Heart right ventricle (tissue), 16 donors: ENCODE measurements around the gene OR7D4. TPM values are rescaled to one million over a fixed set of nuclear protein-coding genes. Genes with fewer than 3 reads are reported as not detected.
"Not testable (repeated sequence)": the region's sequence is repeated elsewhere in the genome, so short reads cannot be mapped to it uniquely, and the experiment has no call there.

Experiments
- ATAC-seq, 8 donors: fragments of 200-7000 bp; cut with Tn5 transposase; one replicate each; pipeline ENCODE4 v1.9.1; 2020; ENCODE audit warnings: mild to moderate bottlenecking in 8 of 8, moderate library complexity in 8 of 8, moderate number of reproducible peaks in 1 of 8
- DNase-seq, 2 donors: peaks; one replicate each; pipeline ENCODE4 v3.0.0-alpha.2; 2020
- H3K27ac ChIP-seq, 10 donors: fragments of 200-600 bp; sonication (generic) in 2 of 10; one replicate each; pipeline versions ENCODE4 v1.5.0 to v1.8.0; 2020 to 2022; ENCODE audit warnings: mild to moderate bottlenecking in 3 of 10
- H3K27me3 ChIP-seq, 7 donors: fragments of 200-600 bp; one replicate each; pipeline ENCODE4 v1.8.0; 2021 to 2022; ENCODE audit warnings: mild to moderate bottlenecking in 2 of 7
- H3K36me3 ChIP-seq, 9 donors: fragments of 200-600 bp; sonication (generic) in 1 of 9; one replicate each; pipeline versions ENCODE4 v1.5.0 to v1.8.0; 2020 to 2022; ENCODE audit warnings: mild to moderate bottlenecking in 2 of 9
- H3K4me1 ChIP-seq, 9 donors: fragments of 200-600 bp; sonication (generic) in 1 of 9; one replicate each; pipeline versions ENCODE4 v1.5.0 to v1.8.0; 2020 to 2022; ENCODE audit warnings: mild to moderate bottlenecking in 4 of 9
- H3K4me3 ChIP-seq, 10 donors: fragments of 200-600 bp; sonication (generic) in 2 of 10; one replicate each; pipeline versions ENCODE4 v1.5.0 to v1.8.0; 2020 to 2022; ENCODE audit warnings: mild to moderate bottlenecking in 7 of 10, moderate library complexity in 2 of 10
- H3K9me3 ChIP-seq, 11 donors: fragments of 200-600 bp in 10 of 11; sonication (generic) in 2 of 11; one replicate each; pipeline versions ENCODE4 v1.5.0 to v1.8.0; 2013 to 2022; ENCODE audit warnings: mild to moderate bottlenecking in 2 of 11, control low read depth in 1 of 11, moderate library complexity in 1 of 11
- WGBS, 2 donors: extraction: QIAGEN DNeasy Blood & Tissue Kit; methylation state at CpG; one replicate each; pipeline ENCODE4 v1.1.7; 2013; ENCODE audit warnings: inconsistent platforms in 1 of 2; 5-methylcytosine and 5-hydroxymethylcytosine counted together
- intact Hi-C, 10 donors: fragments of 100-400 bp; cut with DNase I; formaldehyde crosslinking; loops; one replicate each; pipeline versions ENCODE4 v1.11.1 to v1.14.2; 2022
- long read RNA-seq, 3 donors: library from polyadenylated mRNA; unstranded; transcript quantifications; one replicate each; pipeline ENCODE4 v2.0.0, GENCODE V29; 2020 to 2021
- polyA plus RNA-seq, 2 donors: library from polyadenylated mRNA; stranded (reverse); fragments of 200-250 nt; gene quantifications; one replicate each; pipeline ENCODE4 v1.2.3, GENCODE V29; 2013
- total RNA-seq, 10 donors: library from RNA; stranded (reverse); fragmentation: NEBNext Ultra II Directional in 3 of 10; extraction: Animal tissue kit (Norgen Biotek cat#: 25700) in 3 of 10; gene quantifications; one replicate each; pipeline versions ENCODE4 v1.2.1 to v1.2.4, GENCODE V29; 2021 to 2023
- TF ChIP-seq, protein P1 (sequence below), 9 donors: fragments of 200-600 bp; sonication (generic) in 2 of 9; IDR thresholded peaks; one replicate each; pipeline versions ENCODE4 v1.5.0 to v1.8.0; 2021 to 2022; ENCODE audit warnings: antibody characterized with exemption in 9 of 9, mild to moderate bottlenecking in 5 of 9, moderate library complexity in 1 of 9
- donor health status: Arrhythmogenic right ventricular cardiomyopathy.
- donor health status: ischemic (EF 13 %, LVEDD 7.1; RV severe dilation, severe dysfunction).
- donor health status: healthy with polysubstance abuse.
- donor health status: DM: no; HTN: yes; CAD: no.
- donor health status: DM: no; HTN: no; CAD: no.
- donor health status: ischemic (EF 25% LVEDD 6.9; RV normal size, moderate dysfunction).
- donor health status: ischemic (EF 25% LVEDD 5.7; RV mildly dilated, moderate dysfunction).
- donor health status: healthy.
- donor health status: DM: yes; HTN: yes; CAD: no.
- donor health status: Ischemic cardiomyopathy.
- donor health status: ischemic (EF 35%, LVEDD 5.7; RV mildly dilated, moderate dysfunction).
- donor health status: nonischemic (EF 11% LVEDD 7.7; RV severe dilation, severe dysfunction).
- donor health status: DM: yes; HTN: yes; CAD: no.
- donor health status: PGD.
- donor health status: ischemic (EF 29% LVEDD 5.4; RV normal size, mild dysfunction).
- donor health status: nonischemic (EF 23%, LVEDD 6.1; RV moderate dilation, normal function).

OR7D4 gene
- total RNA-seq (not detected), polyA plus RNA-seq (not detected)
- long read RNA-seq, donor 1 = 0 reads
- long read RNA-seq, donor 2 = 0 reads
- long read RNA-seq, donor 3 = 0 reads

DNA sequence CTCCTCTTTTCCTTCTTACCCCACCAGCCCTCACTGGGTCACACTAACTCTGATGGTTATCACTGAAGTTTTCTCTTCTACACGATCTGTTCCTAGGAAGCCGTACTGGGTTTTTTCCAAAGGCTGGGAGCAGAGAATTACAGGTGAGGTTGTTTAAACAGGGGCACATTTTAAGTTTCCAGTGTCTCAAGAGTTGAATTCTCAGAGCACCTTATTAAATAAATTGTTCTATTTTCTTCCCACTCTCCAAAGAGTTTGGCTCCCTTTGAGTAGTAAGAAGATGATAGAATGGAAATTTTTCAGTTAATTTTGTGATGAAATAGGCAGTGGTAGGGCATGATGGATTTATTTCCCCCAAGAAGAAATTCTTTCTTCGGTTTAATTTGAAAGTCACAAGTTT, at the start of gene OR7D4:
OR7D4 (minus strand) TSS at position 101 of the 400 bp plus-strand sequence. CDS start 4,752 bp downstream, outside the sequence.
- H3K36me3 ChIP-seq = no peaks in the 10 kb centered on the region
- H3K4me1 ChIP-seq = no peaks in the 10 kb centered on the region
- ATAC-seq (no peak), DNase-seq (no peak)
- 65 to 67% methylated on average over 3 of the region's 3 CpGs for WGBS, 2 donors
- TF ChIP-seq, protein P1, sequence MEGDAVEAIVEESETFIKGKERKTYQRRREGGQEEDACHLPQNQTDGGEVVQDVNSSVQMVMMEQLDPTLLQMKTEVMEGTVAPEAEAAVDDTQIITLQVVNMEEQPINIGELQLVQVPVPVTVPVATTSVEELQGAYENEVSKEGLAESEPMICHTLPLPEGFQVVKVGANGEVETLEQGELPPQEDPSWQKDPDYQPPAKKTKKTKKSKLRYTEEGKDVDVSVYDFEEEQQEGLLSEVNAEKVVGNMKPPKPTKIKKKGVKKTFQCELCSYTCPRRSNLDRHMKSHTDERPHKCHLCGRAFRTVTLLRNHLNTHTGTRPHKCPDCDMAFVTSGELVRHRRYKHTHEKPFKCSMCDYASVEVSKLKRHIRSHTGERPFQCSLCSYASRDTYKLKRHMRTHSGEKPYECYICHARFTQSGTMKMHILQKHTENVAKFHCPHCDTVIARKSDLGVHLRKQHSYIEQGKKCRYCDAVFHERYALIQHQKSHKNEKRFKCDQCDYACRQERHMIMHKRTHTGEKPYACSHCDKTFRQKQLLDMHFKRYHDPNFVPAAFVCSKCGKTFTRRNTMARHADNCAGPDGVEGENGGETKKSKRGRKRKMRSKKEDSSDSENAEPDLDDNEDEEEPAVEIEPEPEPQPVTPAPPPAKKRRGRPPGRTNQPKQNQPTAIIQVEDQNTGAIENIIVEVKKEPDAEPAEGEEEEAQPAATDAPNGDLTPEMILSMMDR (IDR thresholded peaks at IDR 0.05) = no peak
- no peak within 1 kb of the TSS for H3K4me3 ChIP-seq
- H3K27ac ChIP-seq = no peak within 1 kb of the TSS
- peaks cover 0 to 18% (median 4%) of the 10 kb centered on the region in 7 donors for H3K27me3 ChIP-seq
- intact Hi-C loops = no loop called here
- H3K9me3 ChIP-seq = peaks cover 0 to 19% (median 0%) of the 10 kb centered on the region in 11 donors

DNA sequence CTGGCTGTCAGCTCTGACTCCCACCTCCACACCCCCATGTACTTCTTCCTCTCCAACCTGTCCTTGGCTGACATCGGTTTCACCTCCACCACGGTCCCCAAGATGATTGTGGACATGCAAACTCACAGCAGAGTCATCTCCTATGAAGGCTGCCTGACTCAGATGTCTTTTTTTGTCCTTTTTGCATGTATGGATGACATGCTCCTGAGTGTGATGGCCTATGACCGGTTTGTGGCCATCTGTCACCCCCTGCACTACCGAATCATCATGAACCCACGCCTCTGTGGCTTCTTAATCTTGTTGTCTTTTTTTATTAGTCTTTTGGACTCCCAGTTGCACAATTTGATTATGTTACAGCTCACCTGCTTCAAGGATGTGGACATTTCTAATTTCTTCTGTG, 31.8 kb upstream of the OR7D4 start:
- H3K4me3 ChIP-seq = no peak overlapping the region
- WGBS, 2 donors = 61 to 72% methylated on average over 5 of the region's 5 CpGs
- no peak overlapping the region for H3K27ac ChIP-seq
- no peaks in the 10 kb centered on the region for H3K4me1 ChIP-seq
- DNase-seq = no peak
- peaks cover 0 to 20% (median 0%) of the 10 kb centered on the region in 11 donors for H3K9me3 ChIP-seq
- no peaks in the 10 kb centered on the region for H3K36me3 ChIP-seq
- no peak for ATAC-seq
- H3K27me3 ChIP-seq = no peaks in the 10 kb centered on the region
- TF ChIP-seq, protein P1 (IDR thresholded peaks at IDR 0.05) = no peak
- intact Hi-C loops = no loop called here

DNA sequence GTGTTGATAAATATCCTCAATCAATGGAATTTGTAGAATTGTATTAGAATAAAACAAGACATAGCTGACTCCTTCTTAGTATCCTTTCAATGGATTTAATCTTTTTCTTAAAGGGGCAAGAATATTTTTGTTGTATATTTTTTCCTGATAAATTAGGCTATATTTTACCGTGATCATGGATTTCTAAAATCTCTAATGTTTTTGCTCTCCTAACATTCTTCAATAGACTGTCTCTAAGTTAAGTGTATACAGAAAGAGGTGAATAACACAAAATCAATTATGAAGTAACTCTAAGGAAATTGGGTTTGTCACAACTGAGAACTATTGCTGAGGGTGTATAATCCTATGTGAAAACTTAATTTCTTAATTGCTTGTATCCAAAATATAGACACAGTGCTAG, 31.2 kb upstream of the OR7D4 start, which contains the start of gene OR7E24:
OR7E24 (plus strand) TSS at position 301 of the 400 bp plus-strand sequence. CDS start 114 bp downstream, outside the sequence.
- no peak within 1 kb of the TSS for H3K27ac ChIP-seq
- no peaks in the 10 kb centered on the region for H3K36me3 ChIP-seq
- H3K4me3 ChIP-seq = no peak within 1 kb of the TSS
- 76 to 80% methylated on average over 1 of the region's 1 CpG for WGBS, 2 donors
- TF ChIP-seq, protein P1 (IDR thresholded peaks at IDR 0.05) = no peak
- no peaks in the 10 kb centered on the region for H3K4me1 ChIP-seq
- intact Hi-C loops = no loop called here
- ATAC-seq = no peak
- H3K9me3 ChIP-seq = peaks cover 0 to 14% (median 0%) of the 10 kb centered on the region in 11 donors
- no peak for DNase-seq
- no peaks in the 10 kb centered on the region for H3K27me3 ChIP-seq

DNA sequence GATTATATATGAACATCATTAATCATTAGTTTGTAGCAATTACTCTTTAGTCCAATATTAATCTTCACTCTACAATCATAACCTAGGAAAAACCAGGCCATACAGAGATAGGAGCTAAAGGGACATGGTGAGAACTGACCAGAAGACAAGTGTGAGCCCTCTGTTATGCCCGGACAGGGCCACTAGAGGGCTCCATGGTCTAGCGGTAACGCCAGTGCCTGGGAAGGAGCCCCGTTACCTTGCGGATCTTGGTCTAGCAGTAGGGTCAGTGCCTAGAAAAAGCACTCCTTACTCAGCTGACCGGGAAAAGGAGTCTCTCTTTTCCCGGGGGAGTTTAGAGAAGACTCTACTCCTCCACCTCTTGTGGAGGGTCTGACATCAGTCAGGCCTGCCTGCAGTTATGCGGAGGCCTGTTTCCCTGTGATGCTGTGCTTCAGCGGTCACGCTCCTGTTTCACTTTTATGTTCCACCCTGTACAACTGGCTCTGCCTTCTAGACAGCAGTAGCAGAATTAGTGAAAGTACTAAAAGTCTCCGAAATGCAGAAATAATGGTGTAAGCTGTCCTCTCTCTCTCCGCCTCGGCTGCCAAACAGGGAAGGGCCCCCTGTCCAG, 13.8 kb downstream of the OR7D4 start:
- H3K27me3 ChIP-seq = peaks cover 0 to 42% (median 18%) of the 10 kb centered on the region in 7 donors
- intact Hi-C loops = loop anchor here in 9 of 10 donors (1.0 to 10.0 kb wide), 8 partner anchors 69 to 592 kb away; partner anchors contain the start of gene ZNF121 (in 2 of the 9)
- peak; percentile 64 to 67 for DNase-seq
- TF ChIP-seq, protein P1 (IDR thresholded peaks at IDR 0.05) = peak; percentile 55 to 95 (median 90)
- no peak overlapping the region for H3K27ac ChIP-seq
- peak overlapping the region in 7 of 10 donors; percentile 27 to 48 (median 42) for H3K4me3 ChIP-seq
- H3K9me3 ChIP-seq = no peaks in the 10 kb centered on the region
- 23 to 28% methylated on average over 13 of the region's 13 CpGs for WGBS, 2 donors
- peaks cover 0 to 4% (median 0%) of the 10 kb centered on the region in 9 donors for H3K4me1 ChIP-seq
- peak in 7 of 8 donors; percentile 58 to 74 (median 69) for ATAC-seq
- H3K36me3 ChIP-seq = no peaks in the 10 kb centered on the region

DNA sequence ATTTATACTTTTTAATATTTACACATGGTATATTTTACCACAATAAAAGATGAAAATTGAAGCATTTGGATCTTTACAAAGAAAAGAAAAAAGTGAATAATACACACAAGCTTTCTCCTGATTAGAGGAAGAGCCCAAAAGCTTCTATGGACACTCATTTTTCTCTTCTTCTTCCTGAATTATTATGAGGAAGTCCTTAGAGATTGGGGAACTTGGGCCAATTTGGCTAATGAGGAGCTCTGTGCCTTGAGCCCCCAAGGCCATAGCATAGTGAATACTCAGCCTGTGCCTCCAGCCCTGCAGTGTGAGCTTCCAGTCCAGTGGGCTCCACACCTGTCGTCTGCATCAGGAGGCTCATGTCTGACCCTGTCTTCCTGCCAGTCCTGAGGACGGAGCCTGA, 21.3 kb downstream of the OR7D4 start:
- H3K36me3 ChIP-seq, ATAC-seq, H3K27ac ChIP-seq, intact Hi-C loops, H3K4me1 ChIP-seq, H3K9me3 ChIP-seq, DNase-seq, H3K4me3 ChIP-seq: not testable (repeated sequence)
- 61 to 63% methylated on average over 2 of the region's 2 CpGs for WGBS, 2 donors
- peaks cover 0 to 36% (median 21%) of the 10 kb centered on the region in 7 donors for H3K27me3 ChIP-seq
